Mesendoderm (in vitro differentiated cells): ENCODE data around the gene BRSK1. TPM values are rescaled to one million over a fixed set of nuclear protein-coding genes. Genes with fewer than 3 reads are reported as not detected.

Experiments used
- DNase-seq: peaks from one replicate; pipeline ENCODE4 v3.0.0; 2013
- H2AK5ac ChIP-seq: 2 replicates; pipeline ENCODE4 v1.6.1; 2013; ENCODE audit warnings: low read length, inconsistent platforms
- H2BK120ac ChIP-seq: 2 replicates; pipeline ENCODE4 v1.6.1; 2013; ENCODE audit warnings: low read depth, mild to moderate bottlenecking, low read length, moderate library complexity, mixed read lengths
- H2BK15ac ChIP-seq: replicated peaks from 2 replicates; pipeline ENCODE4 v1.6.1; 2013; ENCODE audit warnings: low read depth, mild to moderate bottlenecking, moderate library complexity
- H2BK5ac ChIP-seq: 2 replicates; pipeline ENCODE4 v1.6.1; 2013; ENCODE audit warnings: low read length, inconsistent platforms
- H3K18ac ChIP-seq: 2 replicates; pipeline ENCODE4 v1.6.1; 2013; ENCODE audit warnings: mild to moderate bottlenecking, low read length, mixed read lengths
- H3K23ac ChIP-seq: one replicate; pipeline ENCODE4 v1.6.1; 2013; ENCODE audit warnings: low read length
- H3K27ac ChIP-seq: 2 replicates; pipeline ENCODE4 v1.5.1; 2013; ENCODE audit warnings: low read depth, mild to moderate bottlenecking, inconsistent platforms, low read length, moderate library complexity
- H3K27me3 ChIP-seq: 2 replicates; pipeline ENCODE4 v1.6.1; 2013; ENCODE audit warnings: low read length, control low read depth, mild to moderate bottlenecking, inconsistent platforms; ENCODE audit not compliant: insufficient read depth, poor library complexity
- H3K36me3 ChIP-seq: 2 replicates; pipeline ENCODE4 v1.6.1; 2013; ENCODE audit warnings: low read length, inconsistent platforms; ENCODE audit not compliant: control insufficient read depth, insufficient read depth
- H3K4ac ChIP-seq: one replicate; pipeline ENCODE4 v1.6.1; 2013; ENCODE audit warnings: low read depth, mild to moderate bottlenecking, low read length, moderate library complexity
- H3K4me1 ChIP-seq: 2 replicates; pipeline ENCODE4 v1.6.1; 2013; ENCODE audit warnings: low read depth, low read length, inconsistent platforms; ENCODE audit not compliant: control insufficient read depth
- H3K4me2 ChIP-seq: 2 replicates; pipeline ENCODE4 v1.6.1; 2013; ENCODE audit warnings: low read length
- H3K4me3 ChIP-seq: 2 replicates; pipeline ENCODE4 v1.5.1; 2013; ENCODE audit warnings: mild to moderate bottlenecking, low read length
- H3K56ac ChIP-seq: one replicate; pipeline ENCODE4 v1.6.1; 2013; ENCODE audit warnings: low read length
- H3K79me1 ChIP-seq: 2 replicates; pipeline ENCODE4 v1.6.1; 2013; ENCODE audit warnings: low read length, inconsistent platforms
- H3K79me2 ChIP-seq: 2 replicates; pipeline ENCODE4 v1.6.1; 2013; ENCODE audit warnings: mild to moderate bottlenecking, low read length; ENCODE audit not compliant: control insufficient read depth, insufficient read depth
- H3K9ac ChIP-seq: 2 replicates; pipeline ENCODE4 v1.6.1; 2013; ENCODE audit warnings: low read length, inconsistent platforms
- H4K5ac ChIP-seq: one replicate; pipeline ENCODE4 v1.6.1; 2013; ENCODE audit warnings: low read length
- H4K8ac ChIP-seq: one replicate; pipeline ENCODE4 v1.6.1; 2013; ENCODE audit warnings: low read depth, mild to moderate bottlenecking, control low read depth, low read length, moderate library complexity
- WGBS: extraction: QIAGEN DNeasy Blood & Tissue Kit; methylation state at CpG from one replicate; pipeline ENCODE4 v1.1.7; 2013; ENCODE audit warnings: low lambda C conversion rate, missing lambda C conversion rate; ENCODE audit not compliant: insufficient coverage; ENCODE audit errors: extremely low coverage; 5-methylcytosine and 5-hydroxymethylcytosine counted together
- polyA plus RNA-seq, 2 experiments: library from polyadenylated mRNA; stranded (reverse); fragments of 200-250 nt; gene quantifications; one replicate each; pipeline ENCODE4 v1.2.3, GENCODE V29; 2013

The BRSK1 gene
- 11.0 TPM for polyA plus RNA-seq (2013, experiment 1 of 2)
- polyA plus RNA-seq (2013, experiment 2 of 2) = 10.9 TPM

DNA sequence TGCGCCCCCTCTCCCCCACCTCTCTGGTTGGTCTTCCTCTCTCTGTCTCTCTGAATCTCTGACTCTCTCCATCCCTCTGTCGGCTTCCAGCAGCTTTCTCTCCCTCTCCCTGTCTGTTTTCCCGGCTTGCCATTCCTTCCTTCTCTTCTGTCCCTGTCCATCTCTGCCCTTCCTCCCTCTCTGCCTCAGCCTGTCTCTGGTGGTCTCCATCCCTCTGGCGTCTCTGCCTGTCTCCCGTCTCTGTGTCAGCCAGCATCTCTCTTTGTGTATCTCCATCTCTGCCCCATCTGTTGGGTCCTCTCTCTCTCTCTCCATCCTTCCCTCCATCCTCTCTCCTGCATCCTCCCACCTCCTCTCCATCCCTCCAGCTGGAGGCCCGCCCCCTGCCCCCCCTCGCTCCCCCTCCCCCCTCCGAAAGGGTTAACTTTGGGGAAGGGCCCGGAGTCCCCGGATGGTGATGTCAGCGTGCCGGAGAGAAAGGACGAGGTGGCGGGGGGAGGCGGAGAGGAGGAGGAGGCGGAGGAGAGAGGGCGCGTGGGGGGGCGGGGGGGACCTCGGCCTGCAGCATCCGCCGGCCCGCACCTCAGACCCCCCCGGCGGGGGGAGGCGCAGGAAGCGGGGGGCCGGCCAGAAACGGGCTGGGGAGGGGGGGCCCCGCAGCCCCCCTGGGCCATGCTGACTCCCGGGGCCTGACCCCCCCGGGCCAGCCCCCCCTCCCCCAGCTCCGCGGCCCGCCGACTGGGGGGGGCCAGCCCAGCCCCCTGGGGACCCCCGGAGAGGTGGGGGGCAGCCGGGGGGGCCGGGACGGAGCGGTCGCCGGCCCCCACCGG is at the start of gene BRSK1:
BRSK1 (plus strand) TSS at position 450 of the 830 bp plus-strand sequence. CDS start 446 bp downstream, outside the sequence.
- no CpG with 5 or more reads among the region's 44 CpGs for WGBS
- Histone ChIP-seq H3K4me3 (no peak within 1 kb of the TSS), H3K4ac (peak within 1 kb of the TSS; percentile 90), H3K4me1 (peaks cover 2% of the 10 kb centered on the region), H2BK5ac (no peak within 1 kb of the TSS), H4K8ac (no peak within 1 kb of the TSS), H3K27ac (no peak within 1 kb of the TSS), H2BK120ac (peak within 1 kb of the TSS; percentile 88), H3K23ac (no peak within 1 kb of the TSS), H3K79me2 (peaks cover 4% of the 10 kb centered on the region), H3K36me3 (no peaks in the 10 kb centered on the region), H3K79me1 (peaks cover 3% of the 10 kb centered on the region), H2BK15ac (peak within 1 kb of the TSS; percentile 27), H3K4me2 (peak within 1 kb of the TSS; percentile 48), H3K18ac (peak within 1 kb of the TSS; percentile 96), H4K5ac (no peak within 1 kb of the TSS), H3K9ac (peak within 1 kb of the TSS; percentile 68), H3K56ac (peak within 1 kb of the TSS; percentile 81), H3K27me3 (no peaks in the 10 kb centered on the region), H2AK5ac (no peak within 1 kb of the TSS)
- DNase-seq = peak; percentile 92

DNA sequence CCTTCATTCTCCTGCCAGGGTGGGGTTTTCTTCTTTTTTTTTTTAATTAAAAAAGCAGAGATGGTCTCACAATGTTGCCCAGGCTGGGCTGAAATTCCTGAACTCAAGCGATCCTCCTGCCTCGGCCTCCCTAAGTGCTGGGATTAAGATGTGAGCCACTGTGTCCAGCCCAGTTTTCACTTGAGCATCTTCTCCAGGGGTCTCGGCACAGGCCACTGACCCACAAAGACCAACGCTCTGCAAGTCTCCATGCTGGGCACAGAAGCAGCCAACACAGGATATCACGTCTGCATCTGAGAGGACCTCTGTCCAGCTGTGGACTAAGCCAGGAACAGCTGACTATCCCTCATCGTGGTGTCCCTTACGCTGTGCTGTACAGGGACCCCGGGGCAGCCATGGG is 45.8 kb upstream of the BRSK1 start:
- H3K36me3 ChIP-seq = peaks cover 10% of the 10 kb centered on the region
- H3K27ac ChIP-seq = no peak overlapping the region
- DNase-seq = no peak
- no peak overlapping the region for H2AK5ac ChIP-seq
- no peak overlapping the region for H2BK120ac ChIP-seq
- H3K4me3 ChIP-seq = no peak overlapping the region
- H2BK5ac ChIP-seq = no peak overlapping the region
- H3K23ac ChIP-seq = no peak overlapping the region
- no peaks in the 10 kb centered on the region for H3K4me1 ChIP-seq
- H3K4ac ChIP-seq = no peak overlapping the region
- no peaks in the 10 kb centered on the region for H3K27me3 ChIP-seq
- WGBS = no CpG with 5 or more reads among the region's 8 CpGs
- H3K79me2 ChIP-seq = no peaks in the 10 kb centered on the region
- H3K56ac ChIP-seq = no peak overlapping the region
- no peak overlapping the region for H3K4me2 ChIP-seq
- no peak overlapping the region for H2BK15ac ChIP-seq
- no peak overlapping the region for H4K5ac ChIP-seq
- H3K79me1 ChIP-seq = no peaks in the 10 kb centered on the region
- H4K8ac ChIP-seq = no peak overlapping the region
- H3K18ac ChIP-seq = no peak overlapping the region
- no peak overlapping the region for H3K9ac ChIP-seq

DNA sequence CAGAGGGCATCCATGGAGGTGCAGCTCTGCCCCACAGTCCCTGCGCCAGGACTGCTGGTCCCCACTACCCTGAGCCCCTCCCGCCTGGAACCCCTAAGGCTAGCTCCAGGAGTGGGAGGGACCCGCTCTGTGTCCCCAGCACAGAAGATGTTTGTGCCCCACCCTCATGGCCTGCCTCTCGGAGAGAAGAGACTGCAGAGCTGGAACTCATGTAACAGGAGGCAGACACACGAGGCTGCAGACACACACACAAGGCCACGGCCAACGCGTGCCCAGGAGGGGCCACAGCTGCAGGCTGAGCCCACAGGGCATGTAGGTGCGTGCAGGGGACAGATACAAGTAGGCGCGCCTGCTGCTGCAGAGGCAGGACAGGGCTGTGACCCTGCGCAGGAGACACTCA is 44.8 kb upstream of the BRSK1 start:
- H2AK5ac ChIP-seq = no peak overlapping the region
- no CpG with 5 or more reads among the region's 12 CpGs for WGBS
- no peak overlapping the region for H3K23ac ChIP-seq
- no peaks in the 10 kb centered on the region for H3K79me1 ChIP-seq
- H3K9ac ChIP-seq = no peak overlapping the region
- no peak for DNase-seq
- no peak overlapping the region for H3K4ac ChIP-seq
- no peak overlapping the region for H3K56ac ChIP-seq
- H2BK5ac ChIP-seq = no peak overlapping the region
- H3K79me2 ChIP-seq = no peaks in the 10 kb centered on the region
- H3K4me1 ChIP-seq = no peaks in the 10 kb centered on the region
- H2BK120ac ChIP-seq = no peak overlapping the region
- no peaks in the 10 kb centered on the region for H3K27me3 ChIP-seq
- H3K27ac ChIP-seq = no peak overlapping the region
- H3K36me3 ChIP-seq = peaks cover 12% of the 10 kb centered on the region
- no peak overlapping the region for H2BK15ac ChIP-seq
- H3K4me3 ChIP-seq = no peak overlapping the region
- no peak overlapping the region for H4K5ac ChIP-seq
- no peak overlapping the region for H3K4me2 ChIP-seq
- H4K8ac ChIP-seq = no peak overlapping the region
- no peak overlapping the region for H3K18ac ChIP-seq

DNA sequence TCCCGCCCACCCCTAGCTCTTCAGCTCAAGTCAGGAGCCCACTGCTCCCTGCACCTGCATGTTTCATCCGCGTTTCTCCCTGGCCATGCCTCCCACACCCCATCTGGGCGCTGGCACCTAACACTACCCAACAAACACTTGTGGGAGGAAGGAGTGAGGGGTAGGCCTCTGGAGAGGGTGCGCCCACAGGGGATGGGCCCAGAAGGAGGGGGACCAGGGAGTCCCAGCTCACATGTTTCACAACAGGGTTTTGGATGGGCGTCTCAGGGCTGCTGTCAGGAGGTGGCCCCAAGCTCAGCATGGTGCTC is 43.1 kb upstream of the BRSK1 start:
- H3K79me2 ChIP-seq = no peaks in the 10 kb centered on the region
- H2BK5ac ChIP-seq = no peak overlapping the region
- DNase-seq = no peak
- peaks cover 17% of the 10 kb centered on the region for H3K36me3 ChIP-seq
- H3K4ac ChIP-seq = no peak overlapping the region
- no peaks in the 10 kb centered on the region for H3K4me1 ChIP-seq
- no peak overlapping the region for H2BK15ac ChIP-seq
- no peak overlapping the region for H3K9ac ChIP-seq
- H2BK120ac ChIP-seq = no peak overlapping the region
- H3K27me3 ChIP-seq = no peaks in the 10 kb centered on the region
- no peaks in the 10 kb centered on the region for H3K79me1 ChIP-seq
- no peak overlapping the region for H3K18ac ChIP-seq
- H3K4me2 ChIP-seq = no peak overlapping the region
- H3K23ac ChIP-seq = no peak overlapping the region
- no peak overlapping the region for H2AK5ac ChIP-seq
- no peak overlapping the region for H3K27ac ChIP-seq
- H4K8ac ChIP-seq = no peak overlapping the region
- H4K5ac ChIP-seq = no peak overlapping the region
- no peak overlapping the region for H3K4me3 ChIP-seq
- no peak overlapping the region for H3K56ac ChIP-seq
- WGBS = no CpG with 5 or more reads among the region's 6 CpGs

DNA sequence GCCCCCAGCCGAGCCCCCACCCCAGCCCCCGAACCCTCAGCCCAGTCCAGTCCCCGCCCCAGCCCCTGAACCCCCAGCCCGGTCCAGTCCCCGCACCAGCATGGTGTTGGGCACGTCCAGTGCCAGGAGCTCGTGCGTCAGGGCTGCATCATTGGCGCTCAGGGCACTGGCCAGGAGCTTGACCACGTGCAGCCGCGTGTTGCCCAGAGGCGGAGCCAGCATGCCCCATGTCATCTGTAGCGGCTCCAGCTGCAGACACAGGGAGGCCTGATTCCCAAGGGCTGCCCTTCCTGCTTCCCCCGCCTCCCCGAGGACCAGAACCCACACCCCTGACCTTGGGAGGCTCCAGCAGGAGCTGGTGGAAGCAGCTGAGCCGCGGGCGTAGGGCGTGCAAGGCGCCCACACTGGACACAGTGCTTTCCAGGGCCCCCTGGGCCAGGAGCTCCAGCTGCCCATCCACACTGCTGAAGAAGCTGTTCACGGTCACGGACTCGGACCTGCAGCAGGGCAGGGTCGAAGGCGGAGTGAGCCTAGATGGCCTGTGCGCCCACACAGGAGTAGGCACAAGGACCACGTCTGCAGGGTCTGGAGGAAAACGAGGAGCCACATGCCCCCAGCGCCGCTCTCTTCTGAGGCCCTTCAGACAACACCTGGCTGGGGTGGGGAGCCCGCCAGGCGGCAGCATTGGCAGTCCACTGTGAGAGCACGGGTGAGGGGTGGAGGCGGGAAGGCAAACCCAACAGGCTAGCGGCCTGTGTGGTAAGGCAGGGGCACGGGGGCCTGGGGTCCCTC is 42.5 kb upstream of the BRSK1 start:
- Histone ChIP-seq H3K4me1 (no peaks in the 10 kb centered on the region), H4K5ac (no peak overlapping the region), H4K8ac (no peak overlapping the region), H3K27ac (no peak overlapping the region), H3K4ac (no peak overlapping the region), H3K36me3 (peaks cover 19% of the 10 kb centered on the region), H3K4me2 (no peak overlapping the region), H3K79me2 (no peaks in the 10 kb centered on the region), H3K79me1 (no peaks in the 10 kb centered on the region), H3K27me3 (no peaks in the 10 kb centered on the region), H3K9ac (no peak overlapping the region), H3K4me3 (no peak overlapping the region), H2AK5ac (no peak overlapping the region), H3K56ac (no peak overlapping the region), H3K23ac (no peak overlapping the region), H2BK120ac (no peak overlapping the region), H2BK15ac (no peak overlapping the region), H2BK5ac (no peak overlapping the region), H3K18ac (no peak overlapping the region)
- DNase-seq = no peak
- WGBS = no CpG with 5 or more reads among the region's 37 CpGs
